Stimulated activated CD4-positive, alpha-beta T cell treated with anti-CD3 and anti-CD28 coated beads, Interleukin-1b, Interleukin-23, amount 100 ng/mL, for 4 hours (primary cell): ENCODE results near the gene POR.
"Not testable (repeated sequence)": the region's sequence is repeated elsewhere in the genome, so short reads cannot be mapped to it uniquely, and the experiment has no call there.

Experiments used
- DNase-seq, 2 donors: peaks; one replicate each; pipeline ENCODE4 v3.0.0-alpha.2; 2020; ENCODE audit warnings: low read depth in 2 of 2

POR gene

DNA sequence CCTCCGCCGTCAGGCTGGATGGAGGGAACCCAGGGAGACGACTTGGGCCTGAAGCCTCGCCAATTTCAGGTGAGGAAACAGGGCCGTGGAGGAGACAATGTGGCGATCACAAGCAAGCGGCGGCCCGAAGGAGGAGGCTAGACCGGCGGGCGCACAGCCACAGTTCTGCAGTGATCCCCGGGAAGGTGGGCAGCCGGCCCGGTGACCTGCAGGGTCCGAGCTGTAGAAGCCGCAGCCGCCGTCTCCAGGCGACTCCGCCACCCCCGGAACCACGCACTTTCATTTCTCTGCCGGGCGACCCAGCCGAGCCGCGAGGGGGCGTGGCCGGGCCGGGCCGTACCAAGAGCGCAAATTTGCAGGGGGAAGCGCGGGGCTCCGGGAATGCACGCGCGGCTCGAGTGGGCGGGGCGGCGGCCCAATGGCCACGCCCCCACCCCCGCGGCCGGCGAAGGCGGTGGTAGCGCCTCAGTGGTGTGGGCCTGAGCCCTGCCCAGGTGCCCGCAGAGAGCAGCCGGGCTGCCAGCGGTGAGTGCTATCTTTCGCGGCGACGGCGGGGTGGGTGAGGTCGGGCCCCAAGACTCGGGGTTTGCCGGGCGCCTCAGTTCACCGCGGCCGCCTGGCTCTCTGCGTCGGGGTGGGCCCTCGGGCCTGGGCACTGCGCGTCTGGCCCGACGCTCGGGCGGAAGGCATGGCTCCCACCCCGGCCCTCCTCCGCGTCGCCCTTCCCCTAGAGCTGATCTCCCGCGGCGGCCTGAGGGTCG lies at the start of gene POR:
POR (plus strand) TSS at position 501 of the 761 bp plus-strand sequence. CDS start 38,847 bp downstream, outside the sequence.
- DNase-seq = peak; percentile 96 to 97

DNA sequence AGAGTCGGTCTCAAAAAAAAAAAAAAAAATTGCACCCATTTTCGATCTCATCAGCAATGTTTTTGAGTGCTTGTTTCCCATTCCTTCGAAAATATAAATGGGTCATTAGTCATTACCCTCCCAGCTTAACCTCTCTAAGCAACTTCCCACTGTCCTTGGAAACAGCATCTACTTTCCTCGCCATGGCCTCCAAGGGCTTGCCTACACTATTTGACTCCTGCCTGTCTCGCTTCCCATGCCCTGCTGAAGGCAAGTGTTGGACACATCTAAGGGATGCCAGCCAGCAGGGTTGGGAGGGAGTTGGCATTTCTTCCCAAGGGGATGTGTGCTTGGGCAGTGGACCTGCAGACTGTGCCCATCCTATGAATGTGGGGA lies 48.9 kb upstream of the POR start:
- DNase-seq = no peak

GRCh38 chr7:75866489-75867389 lies 48.2 kb upstream of the POR start:
- peak; percentile 16 to 34 for DNase-seq

GRCh38 chr7:75867390-75867717 lies 47.6 kb upstream of the POR start:
- no peak for DNase-seq

DNA sequence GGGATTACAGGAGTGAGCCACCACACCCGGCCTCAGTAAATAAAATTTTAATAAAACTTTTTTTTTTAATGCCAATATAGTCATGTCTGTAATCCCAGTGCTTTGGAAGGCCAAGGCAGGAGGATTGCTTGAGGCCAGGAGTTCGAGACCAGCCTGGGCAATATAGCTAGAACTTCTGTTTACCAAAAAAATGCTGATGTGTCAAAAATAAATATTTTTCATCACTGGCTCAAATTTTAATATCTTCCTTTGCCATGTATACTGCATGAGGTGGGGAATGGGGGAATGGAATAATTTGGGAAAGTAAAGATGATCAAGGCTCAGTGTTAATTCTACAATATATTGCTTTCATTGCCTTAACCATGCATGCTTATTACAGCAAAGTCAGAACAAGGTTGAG lies 46.8 kb upstream of the POR start:
- DNase-seq = no peak

DNA sequence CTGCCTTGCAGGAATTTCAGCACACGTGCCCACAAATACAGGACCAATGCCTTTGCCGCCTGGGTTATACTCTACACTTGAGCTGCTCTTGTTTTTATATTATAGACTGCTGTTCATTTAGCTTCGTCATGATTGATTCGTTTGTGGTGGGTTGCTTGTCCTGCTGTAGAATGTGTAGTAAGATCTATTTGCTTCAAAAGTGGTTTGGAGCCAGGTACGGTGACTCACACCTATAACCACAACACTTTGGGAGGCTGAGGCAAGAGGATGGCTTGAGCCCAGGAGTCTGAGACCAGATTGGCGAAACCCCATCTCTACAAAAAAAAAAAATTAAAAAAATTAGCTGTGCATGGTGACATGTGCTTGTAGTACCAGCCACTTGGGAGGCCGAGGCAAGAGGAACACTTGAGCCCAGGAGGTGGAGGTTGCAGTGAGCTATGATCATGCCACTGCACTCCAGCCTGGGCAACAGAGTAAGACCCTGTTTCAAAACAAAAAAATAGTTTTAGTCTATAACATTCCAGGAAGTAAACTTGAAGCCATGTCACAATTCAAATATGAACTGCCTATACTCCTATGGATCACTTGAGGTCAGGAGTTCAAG lies 45.1 kb upstream of the POR start:
- no peak for DNase-seq

GRCh38 chr7:75870557-75871161 lies 44.3 kb upstream of the POR start:
- no peak for DNase-seq

DNA sequence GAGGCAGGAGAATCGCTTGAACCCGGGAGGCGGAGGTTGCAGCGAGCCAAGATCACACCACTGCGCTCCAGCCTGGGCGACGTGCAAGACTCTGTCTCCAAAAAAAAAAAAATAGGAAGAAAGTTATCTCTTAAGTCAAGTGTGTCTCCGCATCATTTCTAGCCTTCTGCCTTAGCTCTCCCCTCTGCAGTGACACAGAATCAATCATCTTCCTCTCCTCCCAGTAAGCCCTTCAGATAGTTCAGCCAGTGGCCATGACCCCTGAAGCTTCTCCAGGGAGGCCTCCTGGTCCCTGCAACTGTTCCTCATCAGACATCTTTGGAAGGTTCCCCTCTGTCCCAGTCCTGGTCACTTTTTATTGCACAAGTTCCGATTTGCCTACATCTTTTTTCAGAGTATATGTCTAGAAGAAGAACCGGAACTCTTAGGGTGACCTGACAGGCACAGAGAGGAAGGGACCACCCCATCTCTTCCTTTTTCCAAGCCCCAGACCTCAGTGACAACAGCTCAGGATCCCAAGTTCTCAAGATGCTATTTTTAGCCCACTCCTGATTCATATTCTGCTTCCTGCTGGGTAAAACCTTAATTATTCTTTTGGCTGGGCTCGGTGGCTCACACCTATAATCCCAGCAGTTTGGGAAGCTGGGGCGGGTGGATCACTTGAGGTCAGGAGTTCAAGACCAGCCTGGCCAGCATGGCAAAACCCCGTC lies 42.7 kb upstream of the POR start:
- DNase-seq = no peak

GRCh38 chr7:75874180-75874579 lies 40.8 kb upstream of the POR start:
- not testable (repeated sequence) for DNase-seq

DNA sequence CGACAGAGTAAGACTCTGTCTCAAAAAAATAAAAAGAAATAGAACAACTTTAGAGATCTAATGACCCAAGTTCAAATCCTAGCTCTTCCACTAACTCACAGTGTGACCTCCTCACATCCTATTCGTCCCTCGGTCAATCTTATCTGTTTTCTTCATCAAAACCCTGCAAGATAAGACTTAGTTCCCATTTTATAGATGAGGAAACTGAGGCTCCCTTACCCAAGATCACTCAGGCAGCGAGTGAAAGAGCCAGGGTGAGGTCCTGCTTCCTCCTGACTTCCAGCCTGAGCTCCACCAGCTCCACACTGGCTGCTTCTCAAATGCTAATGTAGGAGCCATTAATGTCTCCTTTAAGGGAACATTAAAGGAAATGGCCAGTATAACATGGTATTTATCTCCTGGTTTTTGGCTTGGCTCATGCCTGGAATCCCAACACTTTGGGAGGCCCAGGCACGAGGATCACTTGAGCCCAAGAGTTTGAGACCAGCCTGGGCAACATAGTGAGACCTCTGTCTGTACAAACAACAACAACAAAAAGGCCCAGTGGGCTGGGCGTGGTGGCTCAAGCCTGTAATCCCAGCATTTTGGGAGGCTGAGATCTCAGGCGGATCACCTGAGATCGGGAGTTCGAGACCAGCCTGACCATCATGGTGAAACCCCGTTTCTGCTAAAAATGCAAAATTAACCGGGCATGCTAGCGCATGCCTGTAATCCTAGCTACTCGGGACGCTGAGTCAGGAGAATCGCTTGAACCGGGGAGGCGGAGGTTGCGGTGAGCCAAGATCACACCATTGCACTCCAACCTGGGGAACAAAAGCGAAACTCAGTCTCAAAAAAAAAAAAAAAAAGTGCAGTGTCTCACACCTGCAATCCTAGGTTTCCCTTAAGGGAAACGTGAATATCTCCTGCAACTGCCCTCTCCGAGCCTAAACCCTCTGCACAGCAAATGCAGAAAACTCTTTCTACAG lies 39.6 kb upstream of the POR start:
- DNase-seq = no peak

DNA sequence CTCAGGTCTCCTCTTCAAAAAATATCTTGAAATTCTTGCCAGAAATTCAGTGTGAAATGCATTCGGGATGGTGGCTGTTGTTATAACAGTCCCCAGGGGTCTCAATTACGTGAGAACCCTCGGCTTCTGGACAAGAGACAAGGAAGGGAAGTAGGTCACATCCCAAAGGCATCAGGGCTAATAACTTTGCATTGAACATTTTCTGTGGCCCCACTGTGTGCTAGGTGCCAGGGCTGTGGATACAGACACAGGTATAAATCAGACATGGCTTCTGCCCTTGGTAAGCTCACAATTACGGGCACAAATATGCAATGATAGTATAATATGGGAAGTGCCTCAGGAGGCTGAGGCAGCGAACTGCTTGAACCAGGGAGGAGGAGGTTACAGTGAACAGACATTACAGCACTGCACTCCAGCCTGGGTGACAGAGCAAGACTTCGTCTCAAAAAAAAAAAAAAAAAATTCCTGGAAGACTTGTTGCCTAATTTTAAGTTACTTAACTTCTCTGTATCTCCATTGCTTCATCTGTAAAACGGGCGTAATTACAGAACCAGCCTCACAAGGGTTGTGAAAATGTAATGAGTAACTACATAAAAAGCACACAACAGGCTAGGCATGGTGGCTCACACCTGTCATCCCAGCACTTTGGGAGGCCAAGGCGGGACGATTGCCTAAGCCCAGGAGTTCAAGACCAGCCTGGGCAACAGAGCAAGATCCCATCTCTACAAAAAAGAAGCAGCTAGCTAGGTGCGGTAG lies 38.7 kb upstream of the POR start:
- DNase-seq = no peak

- no peak for DNase-seq
Measured at GRCh38 chr7:75878312-75878768, 36.6 kb upstream of the POR start.

GRCh38 chr7:75878769-75879611 lies 36.0 kb upstream of the POR start, which contains the start of gene RHBDD2:
RHBDD2 (plus strand) TSS chr7:75879034; CDS start chr7:75879083, 49 bp downstream.
- DNase-seq = peak; percentile 96 to 98

DNA sequence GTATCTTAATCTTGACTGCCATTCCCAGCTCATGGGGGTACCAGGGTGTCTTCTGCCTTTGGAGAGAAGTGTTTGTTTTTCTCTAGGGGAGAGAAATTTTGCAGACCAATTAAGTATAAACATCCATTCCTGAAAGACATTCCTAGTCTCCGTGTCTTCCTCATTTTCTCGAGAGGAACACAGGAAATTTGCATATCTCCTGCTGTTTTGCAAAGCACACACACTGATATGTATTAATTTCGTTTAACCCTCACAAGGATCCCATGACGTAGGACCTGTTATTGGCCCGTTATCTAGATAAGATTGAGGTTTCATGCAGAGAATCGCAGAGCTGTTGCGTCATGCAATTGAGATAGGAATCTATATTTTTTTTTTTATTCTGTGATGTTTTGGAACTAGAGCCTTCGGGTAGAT lies 35.2 kb upstream of the POR start:
- no peak for DNase-seq

- DNase-seq = no peak
Measured at GRCh38 chr7:75880242-75880641, 34.7 kb upstream of the POR start.

- DNase-seq = no peak
Measured at GRCh38 chr7:75881436-75882095, 33.4 kb upstream of the POR start.

DNA sequence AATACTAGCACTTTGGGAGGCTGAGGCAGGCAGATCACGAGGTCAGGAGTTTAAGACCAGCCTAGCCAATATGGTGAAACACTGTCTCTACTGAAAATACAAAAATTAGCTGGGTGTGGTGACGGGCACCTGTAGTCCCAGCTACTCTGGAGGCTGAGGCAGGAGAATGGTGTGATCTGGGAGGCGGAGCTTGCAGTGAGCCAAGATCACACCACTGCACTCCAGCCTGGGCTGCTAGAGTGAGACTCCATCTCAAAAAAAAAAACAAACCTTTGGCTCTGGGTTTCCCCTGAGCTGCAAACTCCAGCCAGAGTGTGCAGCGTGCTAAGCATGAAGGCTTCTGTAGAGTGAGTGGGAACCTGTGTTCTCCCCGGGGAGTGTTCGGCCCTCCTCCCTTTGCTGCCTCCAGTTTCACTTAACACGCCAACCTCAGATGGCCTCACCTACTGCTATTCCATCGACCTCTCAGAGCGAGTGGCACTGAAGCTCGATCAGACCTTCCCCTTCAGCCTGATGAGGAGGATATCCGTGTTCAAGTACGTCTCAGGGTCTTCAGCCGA lies 31.6 kb upstream of the POR start:
- DNase-seq = not testable (repeated sequence)

DNA sequence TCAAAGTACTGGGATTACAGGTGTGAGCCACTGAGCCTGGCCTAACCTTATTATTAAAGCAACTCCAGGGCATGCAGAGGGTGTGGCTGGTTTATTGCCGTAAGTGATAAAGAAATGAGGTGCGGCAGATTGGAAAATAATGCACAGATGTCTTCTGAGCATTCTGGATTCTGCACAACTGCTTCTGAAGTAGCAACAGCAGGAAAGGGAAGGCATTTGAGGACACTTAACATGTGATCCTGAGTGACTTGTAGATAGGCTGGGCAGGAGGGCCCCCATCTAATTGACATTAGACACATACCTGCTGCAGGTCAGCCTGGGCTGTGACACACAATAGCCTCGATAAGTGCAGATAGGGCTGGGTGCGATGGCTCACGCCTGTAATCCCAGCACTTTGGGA lies 30.5 kb upstream of the POR start:
- no peak for DNase-seq
